ENCODE measurements around the gene SPTBN1.

SPTBN1 gene

DNA sequence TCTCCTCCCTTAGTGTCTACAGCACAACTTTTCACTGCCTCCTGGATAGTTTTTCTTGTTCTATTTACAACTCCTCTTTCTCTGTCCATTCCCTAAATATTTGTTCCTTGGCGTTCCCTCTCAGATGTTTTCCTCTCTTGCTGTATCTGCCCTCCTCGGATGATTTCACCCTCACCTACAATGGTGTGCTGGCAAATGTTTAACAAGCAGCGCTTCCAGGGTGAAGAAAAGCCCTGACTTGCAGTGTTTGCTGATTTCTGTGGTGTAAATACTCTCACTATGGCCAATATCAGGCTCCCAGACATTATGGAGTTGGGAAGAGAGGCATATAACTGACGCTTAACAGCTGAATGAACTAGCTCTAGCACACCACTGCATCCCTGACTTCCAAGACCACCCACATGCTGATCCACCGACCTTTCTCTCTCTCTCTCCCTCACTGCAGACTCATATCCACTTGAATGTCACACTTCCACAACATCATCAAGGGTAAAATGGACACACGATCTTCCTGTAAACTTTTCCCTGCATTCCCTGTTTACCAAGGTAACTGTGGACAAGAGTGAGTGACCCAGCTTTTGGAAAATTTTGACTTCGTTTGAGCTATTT, 31.5 kb upstream of the SPTBN1 start:
- DNase-seq (ENCODE audit: insufficient read length, low spot score) (no peak), FAIRE-seq (no peak)
- no peak for TF ChIP-seq POLR2A (IDR thresholded peaks at IDR 0.05; ENCODE audit: low read depth, low read length)

GRCh38 chr2:54428108-54428831, 27.9 kb upstream of the SPTBN1 start:
- DNase-seq (ENCODE audit: insufficient read length, low spot score) (no peak), FAIRE-seq (no peak)
- TF ChIP-seq POLR2A (IDR thresholded peaks at IDR 0.05; ENCODE audit: low read depth, low read length) = no peak

GRCh38 chr2:54429054-54429453, 27.1 kb upstream of the SPTBN1 start:
- no peak for FAIRE-seq
- TF ChIP-seq POLR2A (IDR thresholded peaks at IDR 0.05; ENCODE audit: low read depth, low read length) = no peak

DNA sequence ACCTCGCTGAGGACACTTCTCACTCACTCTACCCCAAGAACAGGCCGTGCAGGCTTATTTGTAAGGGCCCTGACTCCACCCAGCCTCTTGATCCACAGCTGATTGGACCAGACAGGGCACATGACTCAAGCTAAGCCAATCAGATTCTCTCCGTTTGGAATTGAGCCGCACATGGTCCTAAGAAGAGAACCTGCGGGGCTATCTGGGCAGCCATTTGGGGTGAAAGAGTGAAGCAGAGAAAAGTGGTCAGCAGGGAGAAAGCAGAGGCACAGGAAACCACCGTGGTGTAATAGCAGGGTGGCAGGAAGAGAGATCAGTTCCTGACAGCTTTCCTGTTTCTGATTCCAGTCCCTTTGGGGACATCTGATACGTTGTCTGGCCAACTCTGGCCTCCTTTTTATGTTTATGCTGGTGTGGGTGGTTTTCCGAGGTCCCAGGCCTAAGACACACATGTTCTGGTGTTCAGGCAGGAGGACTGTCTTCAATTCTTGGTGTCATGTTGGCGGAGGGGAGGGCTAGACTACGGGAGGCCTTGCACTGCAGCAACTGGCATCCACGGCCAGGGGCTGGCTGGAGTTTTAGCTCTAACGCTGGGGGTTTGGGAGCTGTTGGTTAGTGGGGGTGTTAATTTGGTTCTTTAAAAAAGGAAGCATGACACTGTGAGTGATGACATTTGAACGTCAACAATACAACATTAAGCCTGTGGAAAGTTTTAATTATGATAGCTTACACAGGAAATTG, 26.1 kb upstream of the SPTBN1 start:
- FAIRE-seq (no peak), DNase-seq (ENCODE audit: insufficient read length, low spot score) (no peak)
- TF ChIP-seq POLR2A (IDR thresholded peaks at IDR 0.05; ENCODE audit: low read depth, low read length) = no peak

More at GRCh38 chr2:54429054-54429453, 27.1 kb upstream of the SPTBN1 start:
- no peak for DNase-seq (ENCODE audit: insufficient read length, low spot score)

GRCh38 chr2:54430649-54431048, 25.5 kb upstream of the SPTBN1 start:
- DNase-seq (ENCODE audit: insufficient read length, low spot score) (no peak), FAIRE-seq (no peak)
- no peak for TF ChIP-seq POLR2A (IDR thresholded peaks at IDR 0.05; ENCODE audit: low read depth, low read length)

- no peak for FAIRE-seq
- DNase-seq (ENCODE audit: insufficient read length, low spot score) = no peak
- no peak for TF ChIP-seq POLR2A (IDR thresholded peaks at IDR 0.05; ENCODE audit: low read depth, low read length)
Observed at GRCh38 chr2:54432251-54433015, 23.7 kb upstream of the SPTBN1 start.

- DNase-seq (ENCODE audit: insufficient read length, low spot score) (no peak), FAIRE-seq (no peak)
- TF ChIP-seq POLR2A (IDR thresholded peaks at IDR 0.05; ENCODE audit: low read depth, low read length) = no peak
Observed at GRCh38 chr2:54434229-54434628, 21.9 kb upstream of the SPTBN1 start.

GRCh38 chr2:54434711-54435110, 21.4 kb upstream of the SPTBN1 start:
- DNase-seq (ENCODE audit: insufficient read length, low spot score) (no peak), FAIRE-seq (no peak)
- TF ChIP-seq POLR2A (IDR thresholded peaks at IDR 0.05; ENCODE audit: low read depth, low read length) = no peak

DNA sequence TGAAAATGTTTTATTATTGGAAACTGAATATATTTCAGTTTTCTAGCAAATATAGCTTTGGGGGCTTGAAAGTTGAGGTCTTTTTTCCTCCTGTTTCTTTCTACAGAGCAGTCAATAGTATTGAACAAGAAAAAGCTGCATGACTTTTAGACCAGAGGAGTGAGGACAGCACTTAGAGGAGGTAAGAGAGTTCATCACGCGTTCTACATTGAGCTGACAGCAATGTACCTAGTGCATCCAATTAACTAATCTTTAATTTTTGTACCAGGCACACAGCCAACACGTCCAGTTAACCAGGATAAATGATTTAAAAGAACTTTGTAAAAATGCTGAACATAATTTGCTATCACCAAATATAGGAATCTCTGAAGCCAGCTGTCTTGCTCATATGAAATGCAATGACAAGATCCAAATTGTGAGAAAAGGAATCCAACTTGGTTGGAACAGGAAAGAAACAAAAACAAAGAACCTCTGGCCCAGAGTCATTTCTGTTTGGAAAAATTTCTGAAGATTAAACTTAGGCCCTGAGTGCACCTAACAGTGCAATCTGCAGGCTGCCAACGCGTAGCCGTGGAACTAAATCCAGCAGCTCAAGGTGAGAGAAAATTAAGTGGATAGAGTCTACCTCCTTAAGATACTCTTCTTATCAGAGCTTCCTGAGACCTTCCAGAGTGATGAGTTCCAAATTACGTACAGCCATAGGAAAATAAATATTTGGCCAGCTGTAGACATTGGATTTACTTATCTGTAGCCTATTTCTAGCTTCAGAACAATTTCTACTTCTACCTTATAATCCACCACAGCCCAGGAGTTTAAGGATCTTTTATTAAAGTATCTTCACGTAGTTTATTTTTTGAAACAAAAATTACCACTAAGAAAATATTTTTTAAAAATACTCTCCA, 20.6 kb upstream of the SPTBN1 start:
- DNase-seq (ENCODE audit: insufficient read length, low spot score) = no peak
- no peak for TF ChIP-seq POLR2A (IDR thresholded peaks at IDR 0.05; ENCODE audit: low read depth, low read length)
- FAIRE-seq = no peak

- no peak for FAIRE-seq
- TF ChIP-seq POLR2A (IDR thresholded peaks at IDR 0.05; ENCODE audit: low read depth, low read length) = no peak
- no peak for DNase-seq (ENCODE audit: insufficient read length, low spot score)
Observed at GRCh38 chr2:54437588-54437987, 18.5 kb upstream of the SPTBN1 start.

DNA sequence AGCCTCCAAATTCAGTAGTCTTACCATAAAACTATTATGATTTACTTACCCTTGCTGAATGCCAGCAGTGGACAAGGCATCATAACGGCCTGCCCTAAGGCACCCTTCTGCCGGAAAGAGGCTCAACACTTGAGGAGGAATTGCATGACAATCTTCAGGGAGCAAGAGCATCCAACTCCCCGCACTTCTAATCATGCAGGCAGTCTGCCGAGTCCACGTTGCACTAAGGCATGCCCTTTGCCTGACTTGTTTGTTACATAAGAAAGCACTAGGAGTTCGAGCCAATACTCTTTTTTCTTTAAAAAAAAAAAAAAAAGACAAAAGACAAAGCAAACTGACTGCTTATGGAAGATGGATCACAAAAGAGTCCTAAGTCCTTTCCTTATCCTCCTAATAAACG, 17.9 kb upstream of the SPTBN1 start:
- DNase-seq (ENCODE audit: insufficient read length, low spot score) = no peak
- FAIRE-seq = no peak
- no peak for TF ChIP-seq POLR2A (IDR thresholded peaks at IDR 0.05; ENCODE audit: low read depth, low read length)

GRCh38 chr2:54439582-54439981, 16.5 kb upstream of the SPTBN1 start:
- DNase-seq (ENCODE audit: insufficient read length, low spot score) (no peak), FAIRE-seq (no peak)
- TF ChIP-seq POLR2A (IDR thresholded peaks at IDR 0.05; ENCODE audit: low read depth, low read length) = no peak

- DNase-seq (ENCODE audit: insufficient read length, low spot score) (no peak), FAIRE-seq (no peak)
- TF ChIP-seq POLR2A (IDR thresholded peaks at IDR 0.05; ENCODE audit: low read depth, low read length) = no peak
Observed at GRCh38 chr2:54440050-54440449, 16.1 kb upstream of the SPTBN1 start.

Data from H54 (cell line).